Hepatocyte (in vitro differentiated cells): ENCODE results near the gene DNER. TPM values are rescaled to one million over a fixed set of nuclear protein-coding genes. Genes with fewer than 3 reads are reported as not detected.

Source experiments
- DNase-seq: peaks from one replicate; pipeline ENCODE4 v3.0.0-alpha.2; 2016; ENCODE audit warnings: low spot score
- H2AFZ ChIP-seq: fragments of 200-600 bp; sonication (generic); 2 replicates; pipeline ENCODE4 v1.6.0; 2016; ENCODE audit warnings: antibody characterized with exemption, mild to moderate bottlenecking
- H3K27ac ChIP-seq: fragments of 200-600 bp; sonication (generic); 2 replicates; pipeline ENCODE4 v1.5.1; 2016; ENCODE audit warnings: mild to moderate bottlenecking
- H3K27me3 ChIP-seq: fragments of 200-600 bp; sonication (generic); 2 replicates; pipeline ENCODE4 v1.6.1; 2016
- H3K36me3 ChIP-seq: fragments of 200-600 bp; sonication (generic); replicated peaks from 2 replicates; pipeline ENCODE4 v1.5.1; 2016; ENCODE audit warnings: low read depth; ENCODE audit not compliant: insufficient read depth
- H3K4me1 ChIP-seq: fragments of 200-600 bp; sonication (generic); 2 replicates; pipeline ENCODE4 v1.5.1; 2016; ENCODE audit warnings: mild to moderate bottlenecking, moderate library complexity; ENCODE audit not compliant: insufficient read depth
- H3K4me2 ChIP-seq: fragments of 200-600 bp; sonication (generic); 2 replicates; pipeline ENCODE4 v1.6.0; 2016
- H3K4me3 ChIP-seq: fragments of 200-600 bp; sonication (generic); 2 replicates; pipeline ENCODE4 v1.5.1; 2016; ENCODE audit warnings: mild to moderate bottlenecking
- H3K79me2 ChIP-seq: fragments of 200-600 bp; sonication (generic); 2 replicates; pipeline ENCODE4 v1.6.0; 2017; ENCODE audit warnings: mild to moderate bottlenecking
- H3K9me2 ChIP-seq: fragments of 200-600 bp; sonication (generic); replicated peaks from 2 replicates; pipeline ENCODE4 v1.6.0; 2017; ENCODE audit warnings: mild to moderate bottlenecking; ENCODE audit not compliant: insufficient read depth
- H3K9me3 ChIP-seq: fragments of 200-600 bp; sonication (generic); 2 replicates; pipeline ENCODE4 v1.5.1; 2016; ENCODE audit warnings: low read depth, mild to moderate bottlenecking
- H4K20me1 ChIP-seq: fragments of 200-600 bp; sonication (generic); 2 replicates; pipeline ENCODE4 v1.6.0; 2016; ENCODE audit warnings: mild to moderate bottlenecking; ENCODE audit not compliant: insufficient read depth, poor library complexity, severe bottlenecking
- EZH2 ChIP-seq: fragments of 200-600 bp; sonication (generic); IDR thresholded peaks from 2 replicates; pipeline ENCODE4 v1.6.1; 2016; ENCODE audit warnings: antibody characterized with exemption, mild to moderate bottlenecking, borderline replicate concordance
- EZH2phosphoT487 ChIP-seq: fragments of 200-600 bp; sonication (generic); IDR thresholded peaks from one replicate; pipeline ENCODE4 v1.6.1; 2018; ENCODE audit warnings: antibody characterized with exemption, mild to moderate bottlenecking, low read depth, moderate library complexity; ENCODE audit not compliant: unreplicated experiment, severe bottlenecking
- WGBS: methylation state at CpG from one replicate; pipeline ENCODE4 v1.1.6; 2016; ENCODE audit warnings: low lambda C conversion rate; ENCODE audit errors: missing lambda C conversion rate; 5-methylcytosine and 5-hydroxymethylcytosine counted together
- polyA plus RNA-seq: library from polyadenylated mRNA; unstranded; fragments of >200 nt; fragmentation: Nextera tagmentation; extraction: Ambion mirVana; gene quantifications from 2 replicates; pipeline ENCODE4 v1.2.1, GENCODE V29; 2016
- total RNA-seq: library from RNA; depleted of rRNA; stranded (reverse); fragments of >200 nt; gene quantifications from 2 replicates; pipeline ENCODE4 v1.2.3, GENCODE V29; 2014
- TF ChIP-seq, protein P1 (sequence below): fragments of 200-600 bp; sonication (generic); IDR thresholded peaks from 2 replicates; pipeline ENCODE4 v1.5.1; 2016; ENCODE audit warnings: antibody characterized with exemption, mild to moderate bottlenecking; ENCODE audit not compliant: poor library complexity

DNER gene
- total and polyA plus RNA-seq, 2 experiments from 2014 or later = 0.37 TPM; not detected in 1

DNA sequence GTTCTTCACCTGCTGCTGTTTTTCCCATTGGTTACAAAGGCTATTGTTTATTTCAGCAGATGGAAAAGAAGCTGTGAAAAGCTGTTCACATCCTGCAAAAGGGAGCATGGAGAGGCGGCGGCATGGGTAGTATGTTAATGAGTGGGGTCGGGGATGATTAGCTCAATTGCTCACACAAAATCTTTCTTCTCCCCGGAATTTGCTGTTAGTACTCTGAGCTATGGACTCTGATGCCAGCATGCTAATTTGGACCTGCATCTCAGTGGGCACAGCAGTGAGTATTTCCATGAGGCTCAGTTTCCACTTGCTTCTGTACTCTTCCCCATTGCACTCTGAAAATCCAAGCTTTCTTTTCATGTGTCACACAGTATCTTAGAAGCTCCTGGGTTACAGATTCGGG lies 61.6 kb downstream of the DNER start:
- Histone ChIP-seq H3K27me3 (peaks cover 8% of the 10 kb centered on the region), H3K36me3 (no peaks in the 10 kb centered on the region), H3K9me2 (no peaks in the 10 kb centered on the region), H3K4me2 (no peak overlapping the region), H3K79me2 (no peaks in the 10 kb centered on the region), H2AFZ (no peak overlapping the region), H3K27ac (no peak overlapping the region), H3K4me3 (no peak overlapping the region), H3K4me1 (no peaks in the 10 kb centered on the region), H3K9me3 (no peaks in the 10 kb centered on the region), H4K20me1 (no peaks in the 10 kb centered on the region)
- WGBS = 77% methylated on average over 5 of the region's 5 CpGs
- TF ChIP-seq EZH2phosphoT487 = no peak
- TF ChIP-seq, protein P1, sequence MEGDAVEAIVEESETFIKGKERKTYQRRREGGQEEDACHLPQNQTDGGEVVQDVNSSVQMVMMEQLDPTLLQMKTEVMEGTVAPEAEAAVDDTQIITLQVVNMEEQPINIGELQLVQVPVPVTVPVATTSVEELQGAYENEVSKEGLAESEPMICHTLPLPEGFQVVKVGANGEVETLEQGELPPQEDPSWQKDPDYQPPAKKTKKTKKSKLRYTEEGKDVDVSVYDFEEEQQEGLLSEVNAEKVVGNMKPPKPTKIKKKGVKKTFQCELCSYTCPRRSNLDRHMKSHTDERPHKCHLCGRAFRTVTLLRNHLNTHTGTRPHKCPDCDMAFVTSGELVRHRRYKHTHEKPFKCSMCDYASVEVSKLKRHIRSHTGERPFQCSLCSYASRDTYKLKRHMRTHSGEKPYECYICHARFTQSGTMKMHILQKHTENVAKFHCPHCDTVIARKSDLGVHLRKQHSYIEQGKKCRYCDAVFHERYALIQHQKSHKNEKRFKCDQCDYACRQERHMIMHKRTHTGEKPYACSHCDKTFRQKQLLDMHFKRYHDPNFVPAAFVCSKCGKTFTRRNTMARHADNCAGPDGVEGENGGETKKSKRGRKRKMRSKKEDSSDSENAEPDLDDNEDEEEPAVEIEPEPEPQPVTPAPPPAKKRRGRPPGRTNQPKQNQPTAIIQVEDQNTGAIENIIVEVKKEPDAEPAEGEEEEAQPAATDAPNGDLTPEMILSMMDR = no peak
- DNase-seq = no peak

DNA sequence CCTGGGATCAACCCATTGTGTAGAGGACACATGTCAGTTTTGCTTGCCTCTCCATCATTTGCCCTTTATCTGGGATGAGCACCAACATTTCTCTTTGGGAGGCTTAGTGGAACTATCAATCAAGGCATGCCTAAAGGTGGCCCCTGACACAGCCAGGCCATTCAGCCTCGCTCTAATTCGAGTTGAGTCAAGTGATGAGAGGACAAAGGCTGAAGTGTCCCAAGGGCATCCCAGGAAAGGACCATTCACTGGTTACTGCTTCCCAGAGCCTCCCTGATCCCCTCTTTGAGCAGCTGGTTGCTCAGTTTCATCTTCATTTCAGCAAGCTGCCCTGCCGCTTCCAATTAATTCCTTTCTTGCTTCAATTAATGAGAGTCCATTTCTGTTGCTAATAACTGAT lies 63.5 kb downstream of the DNER start:
- Histone ChIP-seq H3K36me3 (no peaks in the 10 kb centered on the region), H3K9me2 (no peaks in the 10 kb centered on the region), H3K4me3 (no peak overlapping the region), H3K27ac (no peak overlapping the region), H2AFZ (no peak overlapping the region), H3K27me3 (peaks cover 8% of the 10 kb centered on the region), H3K9me3 (no peaks in the 10 kb centered on the region), H4K20me1 (no peaks in the 10 kb centered on the region), H3K4me2 (no peak overlapping the region), H3K4me1 (no peaks in the 10 kb centered on the region), H3K79me2 (no peaks in the 10 kb centered on the region)
- 90% methylated on average over 3 of the region's 3 CpGs for WGBS
- DNase-seq = no peak
- TF ChIP-seq EZH2phosphoT487 = no peak
- TF ChIP-seq, protein P1 = no peak
- TF ChIP-seq EZH2 = no peak

DNA sequence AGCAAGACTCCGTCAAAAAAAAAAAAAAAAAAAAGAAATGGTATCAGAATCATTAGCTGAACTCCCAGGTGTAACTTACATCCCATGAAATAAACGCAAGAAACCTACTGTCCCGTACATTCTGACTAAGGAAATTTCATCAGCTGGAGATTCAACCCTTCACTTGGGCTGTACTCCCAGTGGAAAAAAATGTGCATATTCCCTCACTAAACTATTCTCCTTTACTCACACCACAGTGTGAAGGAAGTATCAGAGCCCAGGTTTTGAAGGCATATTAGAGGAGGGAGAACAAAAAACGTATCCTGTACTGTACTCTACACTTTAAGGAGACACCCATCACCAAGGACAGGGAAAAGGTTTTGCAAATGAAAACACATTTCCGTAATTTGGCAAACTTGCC lies 64.3 kb downstream of the DNER start:
- no peak for DNase-seq
- Histone ChIP-seq H4K20me1 (no peaks in the 10 kb centered on the region), H3K4me1 (no peaks in the 10 kb centered on the region), H3K36me3 (no peaks in the 10 kb centered on the region), H2AFZ (no peak overlapping the region), H3K4me2 (no peak overlapping the region), H3K79me2 (no peaks in the 10 kb centered on the region), H3K9me2 (no peaks in the 10 kb centered on the region), H3K4me3 (no peak overlapping the region), H3K27ac (no peak overlapping the region), H3K27me3 (peaks cover 8% of the 10 kb centered on the region), H3K9me3 (no peaks in the 10 kb centered on the region)
- 93% methylated on average over 5 of the region's 5 CpGs for WGBS
- no peak for TF ChIP-seq EZH2
- no peak for TF ChIP-seq EZH2phosphoT487
- TF ChIP-seq, protein P1 = no peak

DNA sequence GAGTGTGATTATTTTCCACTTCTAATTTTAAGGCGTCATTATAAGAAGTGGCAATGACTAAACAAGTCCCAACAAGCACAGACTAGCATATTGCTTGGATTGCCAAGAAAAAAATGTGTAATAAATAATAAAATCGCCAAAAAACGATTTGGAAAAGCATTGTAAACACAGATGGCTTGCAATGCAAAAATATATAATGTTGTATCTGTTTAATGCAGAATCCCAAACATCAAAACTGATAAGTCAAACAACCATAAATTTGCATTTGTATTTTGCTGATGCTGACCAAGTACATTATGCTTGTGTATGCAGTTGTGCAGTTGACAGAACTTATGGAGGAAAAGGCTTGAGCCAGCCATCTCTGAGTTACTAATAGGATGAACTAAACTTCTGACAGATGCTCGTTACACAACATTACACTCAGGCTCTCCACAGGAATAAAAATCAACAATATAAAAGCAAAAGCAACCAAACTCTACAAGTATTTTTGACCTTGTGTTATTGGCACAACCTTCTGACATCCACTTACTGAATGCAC lies 68.1 kb downstream of the DNER start:
- Histone ChIP-seq H3K4me1 (no peaks in the 10 kb centered on the region), H3K9me3 (no peaks in the 10 kb centered on the region), H4K20me1 (no peaks in the 10 kb centered on the region), H3K27me3 (peaks cover 8% of the 10 kb centered on the region), H3K36me3 (no peaks in the 10 kb centered on the region), H3K27ac (no peak overlapping the region), H3K79me2 (no peaks in the 10 kb centered on the region), H3K9me2 (no peaks in the 10 kb centered on the region), H2AFZ (no peak overlapping the region), H3K4me2 (no peak overlapping the region), H3K4me3 (no peak overlapping the region)
- TF ChIP-seq EZH2 (no peak), EZH2phosphoT487 (no peak)
- TF ChIP-seq, protein P1 = no peak
- DNase-seq = no peak
- WGBS = 72% methylated on average over 4 of the region's 4 CpGs
